HL-60 (cell line): Measurements from ENCODE around the gene AMOT.

Experiments
- CTCF ChIP-seq: IDR thresholded peaks from one replicate; pipeline ENCODE4 v1.5.1; 2011; ENCODE audit warnings: low read length, control low read depth, inconsistent platforms; ENCODE audit not compliant: insufficient read depth
- GABPA ChIP-seq: IDR thresholded peaks from 2 replicates; pipeline ENCODE4 v1.6.1; 2012; ENCODE audit warnings: low read depth
- POLR2AphosphoS5 ChIP-seq: IDR thresholded peaks from 2 replicates; pipeline ENCODE4 v1.6.1; 2012; ENCODE audit warnings: low read depth

- TF ChIP-seq POLR2AphosphoS5 = no peak
- TF ChIP-seq CTCF = no peak
- TF ChIP-seq GABPA = no peak
Measured at GRCh38 chrX:112863850-112864249, 23.2 kb upstream of the AMOT start.
